ENCODE measurements around the gene WNK3. TPM values are rescaled to one million over a fixed set of nuclear protein-coding genes. Genes with fewer than 3 reads are reported as not detected.

The WNK3 gene
- polyA plus RNA-seq, 1 of the 3 experiments (the other 2 are of a cell fraction): 0.54 TPM

DNA sequence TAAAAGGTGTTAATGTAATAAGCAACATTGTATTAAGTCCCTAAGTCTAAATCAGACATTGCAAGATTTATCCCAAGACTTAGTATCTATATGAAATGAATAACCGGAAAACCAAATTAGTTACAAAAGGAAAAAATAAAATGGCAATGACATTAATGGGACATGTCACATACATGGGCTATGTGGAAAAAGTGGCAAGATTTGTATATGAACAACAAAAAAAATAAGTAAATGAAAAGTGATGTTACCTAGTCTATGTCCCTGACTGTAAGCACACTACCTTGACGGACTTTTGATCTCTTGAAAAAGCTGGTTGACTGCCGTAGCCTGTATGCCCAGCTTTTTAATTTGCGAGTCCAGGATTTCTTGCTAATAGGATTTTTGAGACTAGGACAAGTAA is 119.3 kb downstream of the WNK3 start:
- Histone ChIP-seq H3K9me2 (no peaks in the 10 kb centered on the region), H3K36me3 (replicated peaks in 1 of 2; ENCODE audit: control insufficient read depth in 1 of 2, insufficient read depth in 2 of 2, low read length in 1 of 2) (peaks cover 0 to 14% of the 10 kb centered on the region in 2 experiments), H3K27ac (ENCODE audit: low read depth in 2 of 2, low read length in 1 of 2) (no peak overlapping the region), H3K4me1 (ENCODE audit: control insufficient read depth in 1 of 2, insufficient read depth in 2 of 2, low read depth in 1 of 2, low read length in 1 of 2) (no peaks in the 10 kb centered on the region), H2AFZ (ENCODE audit: low read depth) (no peak overlapping the region), H3K9ac (no peak overlapping the region), H3K27me3 (ENCODE audit: insufficient read depth) (no peaks in the 10 kb centered on the region), H3K79me2 (ENCODE audit: insufficient read depth) (no peaks in the 10 kb centered on the region), H3F3A (replicated peaks; ENCODE audit: insufficient read depth) (no peaks in the 10 kb centered on the region), H4K20me1 (ENCODE audit: insufficient read depth) (no peaks in the 10 kb centered on the region), H3K9me3 (no peaks in the 10 kb centered on the region), H3K4me3 (ENCODE audit: low read depth in 2 of 2, low read length in 1 of 2) (no peak overlapping the region), H3K4me2 (no peak overlapping the region)
- CTCF ChIA-PET: no interaction called here
- POLR2A ChIA-PET: no interaction called here
- TF ChIP-seq, protein P1, sequence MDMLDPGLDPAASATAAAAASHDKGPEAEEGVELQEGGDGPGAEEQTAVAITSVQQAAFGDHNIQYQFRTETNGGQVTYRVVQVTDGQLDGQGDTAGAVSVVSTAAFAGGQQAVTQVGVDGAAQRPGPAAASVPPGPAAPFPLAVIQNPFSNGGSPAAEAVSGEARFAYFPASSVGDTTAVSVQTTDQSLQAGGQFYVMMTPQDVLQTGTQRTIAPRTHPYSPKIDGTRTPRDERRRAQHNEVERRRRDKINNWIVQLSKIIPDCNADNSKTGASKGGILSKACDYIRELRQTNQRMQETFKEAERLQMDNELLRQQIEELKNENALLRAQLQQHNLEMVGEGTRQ (IDR thresholded peaks at IDR 0.05; ENCODE audit: borderline replicate concordance, low read depth, low read length): no peak
- TF ChIP-seq FOXJ3 (CRISPR knock-in tag; IDR thresholded peaks at IDR 0.05) (no peak), POLR2AphosphoS5 (IDR thresholded peaks at IDR 0.05; ENCODE audit: low read depth, low read length) (no peak), JUND (IDR thresholded peaks at IDR 0.05) (no peak), NFIC (IDR thresholded peaks at IDR 0.05; ENCODE audit: borderline replicate concordance) (no peak), SMC3 (IDR thresholded peaks at IDR 0.05; ENCODE audit: low read depth, low read length) (no peak), RAD21 (IDR thresholded peaks at IDR 0.05; ENCODE audit: low read length) (no peak), TEAD4 (IDR thresholded peaks at IDR 0.05; ENCODE audit: borderline replicate concordance, insufficient read depth) (no peak), NRF1 (IDR thresholded peaks at IDR 0.05; ENCODE audit: low read depth, low read length) (no peak), GABPA (IDR thresholded peaks at IDR 0.05; ENCODE audit: low read depth) (no peak), RFX5 (IDR thresholded peaks at IDR 0.05; ENCODE audit: low read length) (no peak)
- TF ChIP-seq, protein P2, sequence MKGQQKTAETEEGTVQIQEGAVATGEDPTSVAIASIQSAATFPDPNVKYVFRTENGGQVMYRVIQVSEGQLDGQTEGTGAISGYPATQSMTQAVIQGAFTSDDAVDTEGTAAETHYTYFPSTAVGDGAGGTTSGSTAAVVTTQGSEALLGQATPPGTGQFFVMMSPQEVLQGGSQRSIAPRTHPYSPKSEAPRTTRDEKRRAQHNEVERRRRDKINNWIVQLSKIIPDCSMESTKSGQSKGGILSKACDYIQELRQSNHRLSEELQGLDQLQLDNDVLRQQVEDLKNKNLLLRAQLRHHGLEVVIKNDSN (IDR thresholded peaks at IDR 0.05; ENCODE audit: borderline replicate concordance, low read depth): no peak
- TF ChIP-seq, protein P3, sequence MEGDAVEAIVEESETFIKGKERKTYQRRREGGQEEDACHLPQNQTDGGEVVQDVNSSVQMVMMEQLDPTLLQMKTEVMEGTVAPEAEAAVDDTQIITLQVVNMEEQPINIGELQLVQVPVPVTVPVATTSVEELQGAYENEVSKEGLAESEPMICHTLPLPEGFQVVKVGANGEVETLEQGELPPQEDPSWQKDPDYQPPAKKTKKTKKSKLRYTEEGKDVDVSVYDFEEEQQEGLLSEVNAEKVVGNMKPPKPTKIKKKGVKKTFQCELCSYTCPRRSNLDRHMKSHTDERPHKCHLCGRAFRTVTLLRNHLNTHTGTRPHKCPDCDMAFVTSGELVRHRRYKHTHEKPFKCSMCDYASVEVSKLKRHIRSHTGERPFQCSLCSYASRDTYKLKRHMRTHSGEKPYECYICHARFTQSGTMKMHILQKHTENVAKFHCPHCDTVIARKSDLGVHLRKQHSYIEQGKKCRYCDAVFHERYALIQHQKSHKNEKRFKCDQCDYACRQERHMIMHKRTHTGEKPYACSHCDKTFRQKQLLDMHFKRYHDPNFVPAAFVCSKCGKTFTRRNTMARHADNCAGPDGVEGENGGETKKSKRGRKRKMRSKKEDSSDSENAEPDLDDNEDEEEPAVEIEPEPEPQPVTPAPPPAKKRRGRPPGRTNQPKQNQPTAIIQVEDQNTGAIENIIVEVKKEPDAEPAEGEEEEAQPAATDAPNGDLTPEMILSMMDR (IDR thresholded peaks at IDR 0.05): no peak
- DNase-seq: no peak
- WGBS (ENCODE audit: low lambda C conversion rate): 67% methylated on average over 4 of the region's 4 CpGs

DNA sequence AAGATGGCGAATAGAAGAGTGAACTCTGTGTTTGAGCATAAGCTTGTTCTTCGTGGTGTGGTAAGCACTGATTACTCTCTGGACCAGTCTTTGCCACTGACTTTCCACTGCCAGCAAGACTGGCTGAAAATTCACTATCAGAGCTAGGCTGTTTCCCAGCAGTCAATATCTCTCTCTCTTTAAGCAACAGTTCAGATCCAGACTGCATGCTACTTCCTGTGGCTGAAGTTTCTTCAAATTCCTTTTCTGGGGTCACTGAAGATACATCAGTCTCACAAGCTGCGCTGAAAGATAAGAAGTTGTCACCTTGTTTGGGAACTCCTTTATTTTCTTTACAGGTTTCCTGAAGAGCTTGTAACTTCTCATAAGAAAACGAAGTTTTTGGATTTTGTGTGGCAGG is 120.8 kb downstream of the WNK3 start:
- no peak overlapping the region for H3K4me2 ChIP-seq
- POLR2A ChIA-PET: interaction anchor here (0.6 kb wide), 1 partner anchor 487 kb away, joined by 3 read pairs; no protein-coding TSS in a partner anchor
- H3K4me3 ChIP-seq (ENCODE audit: low read depth in 2 of 2, low read length in 1 of 2): no peak overlapping the region
- WGBS (ENCODE audit: low lambda C conversion rate): 49% methylated on average over 4 of the region's 4 CpGs
- no peaks in the 10 kb centered on the region for H3F3A ChIP-seq (replicated peaks; ENCODE audit: insufficient read depth)
- no peak for DNase-seq
- no peaks in the 10 kb centered on the region for H3K27me3 ChIP-seq (ENCODE audit: insufficient read depth)
- H3K27ac ChIP-seq (ENCODE audit: low read depth in 2 of 2, low read length in 1 of 2): no peak overlapping the region
- H3K36me3 ChIP-seq (replicated peaks in 1 of 2; ENCODE audit: control insufficient read depth in 1 of 2, insufficient read depth in 2 of 2, low read length in 1 of 2): peaks cover 0 to 14% of the 10 kb centered on the region in 2 experiments
- H4K20me1 ChIP-seq (ENCODE audit: insufficient read depth): no peaks in the 10 kb centered on the region
- no peak overlapping the region for H2AFZ ChIP-seq (ENCODE audit: low read depth)
- no peaks in the 10 kb centered on the region for H3K9me2 ChIP-seq
- no peaks in the 10 kb centered on the region for H3K9me3 ChIP-seq
- CTCF ChIA-PET: interaction anchor here (1.2 kb wide), 1 partner anchor 11 kb away, joined by 3 read pairs; no protein-coding TSS in a partner anchor
- H3K4me1 ChIP-seq (ENCODE audit: control insufficient read depth in 1 of 2, insufficient read depth in 2 of 2, low read depth in 1 of 2, low read length in 1 of 2): no peaks in the 10 kb centered on the region
- no peaks in the 10 kb centered on the region for H3K79me2 ChIP-seq (ENCODE audit: insufficient read depth)
- no peak overlapping the region for H3K9ac ChIP-seq
- TF ChIP-seq, protein P4, sequence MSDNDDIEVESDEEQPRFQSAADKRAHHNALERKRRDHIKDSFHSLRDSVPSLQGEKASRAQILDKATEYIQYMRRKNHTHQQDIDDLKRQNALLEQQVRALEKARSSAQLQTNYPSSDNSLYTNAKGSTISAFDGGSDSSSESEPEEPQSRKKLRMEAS (IDR thresholded peaks at IDR 0.05; ENCODE audit: low read depth): no peak
- TF ChIP-seq RFX5 (IDR thresholded peaks at IDR 0.05; ENCODE audit: low read length): no peak
- TF ChIP-seq RAD21 (IDR thresholded peaks at IDR 0.05; ENCODE audit: low read length): no peak
- no peak for TF ChIP-seq GABPA (IDR thresholded peaks at IDR 0.05; ENCODE audit: low read depth)
- no peak for TF ChIP-seq NFIC (IDR thresholded peaks at IDR 0.05; ENCODE audit: borderline replicate concordance)
- no peak for TF ChIP-seq TEAD4 (IDR thresholded peaks at IDR 0.05; ENCODE audit: borderline replicate concordance, insufficient read depth)
- no peak for TF ChIP-seq ELF1 (IDR thresholded peaks at IDR 0.05)
- TF ChIP-seq, protein P5, sequence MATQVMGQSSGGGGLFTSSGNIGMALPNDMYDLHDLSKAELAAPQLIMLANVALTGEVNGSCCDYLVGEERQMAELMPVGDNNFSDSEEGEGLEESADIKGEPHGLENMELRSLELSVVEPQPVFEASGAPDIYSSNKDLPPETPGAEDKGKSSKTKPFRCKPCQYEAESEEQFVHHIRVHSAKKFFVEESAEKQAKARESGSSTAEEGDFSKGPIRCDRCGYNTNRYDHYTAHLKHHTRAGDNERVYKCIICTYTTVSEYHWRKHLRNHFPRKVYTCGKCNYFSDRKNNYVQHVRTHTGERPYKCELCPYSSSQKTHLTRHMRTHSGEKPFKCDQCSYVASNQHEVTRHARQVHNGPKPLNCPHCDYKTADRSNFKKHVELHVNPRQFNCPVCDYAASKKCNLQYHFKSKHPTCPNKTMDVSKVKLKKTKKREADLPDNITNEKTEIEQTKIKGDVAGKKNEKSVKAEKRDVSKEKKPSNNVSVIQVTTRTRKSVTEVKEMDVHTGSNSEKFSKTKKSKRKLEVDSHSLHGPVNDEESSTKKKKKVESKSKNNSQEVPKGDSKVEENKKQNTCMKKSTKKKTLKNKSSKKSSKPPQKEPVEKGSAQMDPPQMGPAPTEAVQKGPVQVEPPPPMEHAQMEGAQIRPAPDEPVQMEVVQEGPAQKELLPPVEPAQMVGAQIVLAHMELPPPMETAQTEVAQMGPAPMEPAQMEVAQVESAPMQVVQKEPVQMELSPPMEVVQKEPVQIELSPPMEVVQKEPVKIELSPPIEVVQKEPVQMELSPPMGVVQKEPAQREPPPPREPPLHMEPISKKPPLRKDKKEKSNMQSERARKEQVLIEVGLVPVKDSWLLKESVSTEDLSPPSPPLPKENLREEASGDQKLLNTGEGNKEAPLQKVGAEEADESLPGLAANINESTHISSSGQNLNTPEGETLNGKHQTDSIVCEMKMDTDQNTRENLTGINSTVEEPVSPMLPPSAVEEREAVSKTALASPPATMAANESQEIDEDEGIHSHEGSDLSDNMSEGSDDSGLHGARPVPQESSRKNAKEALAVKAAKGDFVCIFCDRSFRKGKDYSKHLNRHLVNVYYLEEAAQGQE (IDR thresholded peaks at IDR 0.05; ENCODE audit: low read depth, low read length): no peak
- TF ChIP-seq EZH2phosphoT487 (IDR thresholded peaks at IDR 0.05; ENCODE audit: borderline replicate concordance, low read depth): no peak
- no peak for TF ChIP-seq GATA2 (CRISPR knock-in tag; IDR thresholded peaks at IDR 0.05)
- no peak for TF ChIP-seq TCF12 (IDR thresholded peaks at IDR 0.05)
- TF ChIP-seq RCOR1 (IDR thresholded peaks at IDR 0.05; ENCODE audit: low read length): no peak
- TF ChIP-seq CHD2 (IDR thresholded peaks at IDR 0.05; ENCODE audit: low read length, partially characterized antibody): no peak
- no peak for TF ChIP-seq MEF2A (IDR thresholded peaks at IDR 0.05; ENCODE audit: borderline replicate concordance, low read depth)
- TF ChIP-seq JUND (IDR thresholded peaks at IDR 0.05): no peak
